GM19463 (cell line): ENCODE data around the gene ABCA13.

Experiments
- ATAC-seq: cut with Tn5 transposase; IDR thresholded peaks from one replicate; pipeline ENCODE4 v1.9.1; 2021; ENCODE audit warnings: mild to moderate bottlenecking, moderate library complexity; ENCODE audit not compliant: unreplicated experiment

ABCA13 gene

GRCh38 chr7:48621076-48621475, 449.8 kb downstream of the ABCA13 start:
- no peak for ATAC-seq

DNA sequence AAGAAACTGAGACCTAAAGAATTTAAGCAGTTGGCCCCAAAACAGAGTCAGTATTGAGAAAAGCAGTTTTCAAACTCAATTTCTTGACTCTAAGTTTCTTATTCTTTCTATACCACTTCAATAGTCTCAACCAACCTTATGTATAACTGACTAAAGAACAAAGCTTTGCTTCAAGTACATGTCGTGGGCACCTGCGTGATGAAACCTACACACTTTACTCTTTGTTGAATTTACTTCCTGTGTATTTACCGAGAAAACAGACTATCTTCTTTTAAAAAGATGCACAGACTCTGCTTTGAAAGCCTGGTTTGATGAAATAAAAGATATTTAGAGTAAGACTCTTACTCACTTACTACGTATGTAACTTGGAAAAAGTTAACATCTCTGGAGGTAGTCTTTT, 455.9 kb downstream of the ABCA13 start:
- no peak for ATAC-seq

DNA sequence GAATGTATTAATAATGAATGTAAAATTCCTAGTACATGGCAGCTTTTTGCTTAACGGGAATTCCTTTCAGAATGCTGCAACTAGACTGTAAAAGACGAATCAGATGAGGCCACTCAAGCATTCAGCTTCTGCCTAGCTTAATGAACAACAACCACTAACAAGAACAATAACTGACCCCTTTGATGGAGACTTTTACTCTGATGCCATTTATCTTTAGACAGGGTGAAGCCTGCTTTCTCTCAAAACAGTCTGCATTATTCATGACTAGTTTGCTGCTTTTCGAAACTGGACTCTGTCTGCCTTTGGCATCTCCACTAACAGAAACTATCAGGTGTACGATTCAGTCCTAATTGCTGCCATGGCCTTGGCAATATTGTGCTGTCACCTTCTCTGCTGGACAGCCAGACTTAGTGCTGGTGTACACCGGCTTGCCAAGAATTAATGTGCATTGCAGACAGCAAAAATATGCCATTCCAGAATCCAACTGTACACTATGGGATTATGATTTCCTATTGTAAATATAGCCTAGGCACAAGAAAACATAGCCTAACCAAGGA, 457.6 kb downstream of the ABCA13 start:
- no peak for ATAC-seq

DNA sequence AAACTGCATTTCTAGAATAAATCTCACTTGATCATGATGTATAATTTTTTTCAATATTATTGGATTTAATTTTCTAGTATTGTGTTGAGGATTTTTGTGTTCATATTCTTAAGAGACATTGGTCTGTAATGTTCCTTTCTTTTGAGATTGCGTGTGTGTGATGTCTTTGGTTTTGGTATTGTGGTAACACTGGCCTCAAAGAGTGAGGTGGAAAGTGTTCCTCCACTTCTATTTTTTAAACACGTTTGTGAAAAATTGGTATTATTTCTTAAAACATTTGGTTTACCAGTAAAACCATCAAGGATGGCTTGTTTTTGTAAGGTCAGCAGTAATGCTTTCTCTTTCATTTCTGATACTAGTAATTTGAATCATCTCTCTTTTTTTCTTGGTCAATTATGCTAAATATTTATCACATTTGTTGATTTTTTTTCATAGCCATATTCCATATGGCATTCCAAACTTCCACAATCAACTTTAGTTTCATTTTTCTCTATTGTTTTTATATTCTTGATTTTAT, 462.9 kb downstream of the ABCA13 start:
- ATAC-seq: no peak

DNA sequence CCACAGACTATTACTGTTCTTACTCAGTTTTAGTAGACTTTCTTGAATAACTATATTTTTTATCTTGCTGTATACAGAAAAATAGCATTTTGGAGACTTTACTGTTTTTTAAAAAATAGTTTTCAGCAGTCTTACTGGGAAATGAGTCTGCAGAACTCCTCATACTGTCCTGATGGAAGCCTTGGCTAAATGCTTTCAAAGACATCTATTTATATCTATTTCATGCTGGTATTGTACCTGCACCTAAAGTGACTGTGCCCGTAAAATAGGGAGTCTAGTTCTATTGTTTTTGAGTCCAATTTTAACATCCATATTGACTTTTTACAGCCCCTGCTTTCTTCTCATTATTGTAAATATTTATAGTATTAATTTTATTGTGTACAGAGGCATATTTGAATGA, 464.5 kb downstream of the ABCA13 start:
- ATAC-seq: no peak

DNA sequence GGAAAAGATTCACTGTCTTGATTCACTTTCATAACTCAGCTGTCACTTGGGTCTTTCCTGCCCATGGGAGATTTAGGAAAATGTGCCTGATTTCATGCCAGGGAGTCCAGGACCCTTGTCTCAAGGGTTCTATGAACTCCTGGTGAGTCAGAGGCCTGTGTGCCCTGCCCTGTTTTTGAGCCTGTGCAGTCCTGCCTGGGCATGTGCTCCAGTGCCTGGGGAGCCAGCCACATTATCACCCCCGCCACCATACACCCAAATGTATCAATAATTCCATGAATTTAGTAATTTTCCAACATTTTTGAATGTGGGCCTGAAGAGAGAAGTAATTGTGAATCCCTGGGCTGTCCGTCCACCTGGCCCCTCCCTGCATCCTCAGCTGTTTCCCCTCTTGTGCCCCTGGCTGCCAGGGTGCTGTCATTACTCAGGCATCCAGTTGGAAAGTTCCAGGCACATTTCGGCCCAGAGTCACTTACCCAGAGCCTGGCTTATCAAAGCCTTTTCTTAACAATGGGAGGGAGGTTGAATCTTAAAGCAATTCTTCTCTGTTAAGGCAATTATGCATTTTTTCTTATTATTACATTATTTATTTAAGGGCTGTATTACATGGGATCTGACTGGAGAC, 465.2 kb downstream of the ABCA13 start:
- ATAC-seq: no peak

DNA sequence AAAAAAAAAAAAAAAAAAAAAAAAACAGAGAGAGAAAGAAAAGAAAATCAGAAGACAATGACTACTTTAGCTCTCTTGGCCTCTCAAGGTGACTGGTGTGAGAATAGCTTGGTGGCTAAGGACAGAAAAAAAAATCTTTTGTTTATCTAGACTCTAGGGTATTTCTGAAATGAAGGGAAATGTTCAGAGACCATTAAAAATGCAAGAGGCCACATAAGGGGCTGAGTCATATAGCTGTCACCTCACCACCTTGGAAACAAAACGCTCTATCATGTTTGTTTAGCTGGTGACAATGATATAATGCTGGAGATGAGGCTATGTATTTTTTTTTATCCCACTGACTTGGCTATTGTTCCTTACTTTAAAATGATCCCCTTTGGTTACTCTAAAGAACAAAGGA, 466.1 kb downstream of the ABCA13 start:
- peak; percentile 64 for ATAC-seq

- no peak for ATAC-seq
These were observed 466.8 kb downstream of the ABCA13 start for GRCh38 chr7:48638041-48638440.

- no peak for ATAC-seq
These were observed 472.3 kb downstream of the ABCA13 start for GRCh38 chr7:48643431-48644013.

GRCh38 chr7:48658138-48658537, 486.9 kb downstream of the ABCA13 start:
- ATAC-seq: no peak

GRCh38 chr7:48660306-48660870, 489.1 kb downstream of the ABCA13 start:
- no peak for ATAC-seq

GRCh38 chr7:48664241-48664640, 493.0 kb downstream of the ABCA13 start:
- no peak for ATAC-seq

- no peak for ATAC-seq
These were observed 494.3 kb downstream of the ABCA13 start for GRCh38 chr7:48665353-48666135.

- no peak for ATAC-seq
These were observed 496.1 kb downstream of the ABCA13 start for GRCh38 chr7:48667407-48667806.

DNA sequence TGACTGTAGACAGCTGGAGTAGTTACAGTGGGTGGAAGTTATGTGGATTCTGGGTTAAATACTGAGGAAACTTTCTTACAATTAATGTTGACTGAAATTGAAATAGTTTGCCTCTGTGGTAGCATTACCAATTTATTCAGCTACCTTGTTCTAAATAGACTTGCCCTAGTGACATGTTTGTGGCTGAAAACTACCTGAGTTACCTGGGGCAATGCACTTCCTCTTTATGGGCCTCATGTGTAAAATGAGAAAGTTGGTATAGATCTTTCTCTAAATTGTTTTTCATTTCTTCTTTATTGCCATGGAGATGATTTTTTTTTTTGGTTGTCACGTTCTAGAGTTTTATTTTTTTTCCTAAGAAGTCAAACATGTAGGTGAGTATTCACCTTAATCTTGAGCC, 500.4 kb downstream of the ABCA13 start:
- no peak for ATAC-seq

DNA sequence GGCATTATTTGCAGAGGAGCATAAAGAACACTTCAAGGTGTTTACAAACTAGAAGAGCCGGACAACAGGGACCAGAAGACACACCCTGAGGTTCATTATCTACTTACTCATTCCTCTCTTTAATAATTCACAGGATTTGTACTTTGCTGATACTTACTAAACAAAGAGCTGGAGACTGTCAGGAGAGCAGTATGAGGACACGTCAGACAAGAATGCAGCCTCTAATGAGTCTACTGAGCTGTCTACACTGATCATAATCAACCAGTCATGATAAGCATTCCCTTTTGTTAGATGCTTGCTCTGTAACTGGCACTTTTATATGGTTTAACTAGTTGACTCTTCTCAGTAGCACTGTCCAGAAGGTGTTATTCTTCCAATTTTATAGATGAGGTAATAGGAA, 509.7 kb downstream of the ABCA13 start:
- ATAC-seq: no peak

- ATAC-seq: no peak
These were observed 520.5 kb downstream of the ABCA13 start for GRCh38 chr7:48691788-48692187.
